Urinary bladder (tissue), 4 donors: ENCODE data around the gene ECM2. TPM values are rescaled to one million over a fixed set of nuclear protein-coding genes. Genes with fewer than 3 reads are reported as not detected.
"Not testable (repeated sequence)": the region's sequence is repeated elsewhere in the genome, so short reads cannot be mapped to it uniquely, and the experiment has no call there.

Experiments
- DNase-seq: peaks from one replicate; pipeline ENCODE4 v3.0.0-alpha.2; 2015; ENCODE audit errors: extremely low spot score
- H3K27ac ChIP-seq: one replicate; pipeline ENCODE4 v1.5.1; 2013; ENCODE audit warnings: low read depth, mild to moderate bottlenecking, moderate library complexity
- H3K36me3 ChIP-seq: one replicate; pipeline ENCODE4 v1.6.1; 2013; ENCODE audit warnings: mild to moderate bottlenecking, moderate library complexity; ENCODE audit not compliant: insufficient read depth
- H3K4me1 ChIP-seq: one replicate; pipeline ENCODE4 v1.6.1; 2013; ENCODE audit warnings: mild to moderate bottlenecking, moderate library complexity; ENCODE audit not compliant: insufficient read depth
- H3K4me3 ChIP-seq: one replicate; pipeline ENCODE4 v1.5.1; 2013; ENCODE audit warnings: low read depth, low read length
- WGBS: extraction: QIAGEN DNeasy Blood & Tissue Kit; methylation state at CpG from one replicate; pipeline ENCODE4 v1.1.7; 2013; 5-methylcytosine and 5-hydroxymethylcytosine counted together
- polyA plus RNA-seq: library from polyadenylated mRNA; stranded (reverse); fragments of 200-250 nt; gene quantifications from one replicate; pipeline ENCODE4 v1.2.3, GENCODE V29; 2013
- total RNA-seq: library from RNA; depleted of rRNA; stranded (reverse); fragments of >200 nt; gene quantifications from one replicate; pipeline ENCODE4 v1.2.3, GENCODE V29; 2014
- donor health status: healthy with polysubstance abuse.
- donor health status: healthy.

ECM2 gene
- 64.1 TPM for total RNA-seq
- polyA plus RNA-seq: 7.1 TPM

- H3K4me3 ChIP-seq: no peak within 1 kb of the TSS
- no peak for DNase-seq
- no peaks in the 10 kb centered on the region for H3K36me3 ChIP-seq
- no peaks in the 10 kb centered on the region for H3K4me1 ChIP-seq
- H3K27ac ChIP-seq: no peak within 1 kb of the TSS
- WGBS: 52% methylated on average over 7 of the region's 7 CpGs
These were observed at the start of gene ECM2 for GRCh38 chr9:92535940-92536850. Gene ECM2, minus strand, starts transcription at chr9:92535990. Its CDS starts 13,124 bp downstream, at chr9:92522866.

DNA sequence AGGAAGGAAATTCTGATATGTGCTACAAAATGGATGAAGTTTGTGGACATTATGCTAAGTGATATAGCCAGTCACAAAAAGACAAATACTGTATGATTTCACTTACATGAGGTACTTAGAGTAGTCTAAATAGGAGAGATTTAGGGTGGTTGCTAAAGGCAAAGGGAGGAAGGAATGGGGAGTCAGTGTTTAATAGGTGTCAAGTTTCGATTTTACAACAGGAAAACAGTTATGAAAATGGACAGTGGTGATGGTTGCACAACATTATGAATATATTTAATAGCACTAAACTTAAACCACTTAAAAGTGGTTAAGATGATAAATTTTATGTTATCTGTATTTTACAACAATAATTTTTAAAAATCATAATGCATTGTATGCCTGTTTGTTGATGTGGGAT lies 40.4 kb upstream of the ECM2 start:
- 74% methylated on average over 1 of the region's 1 CpG for WGBS
- Histone ChIP-seq H3K27ac (no peak overlapping the region), H3K4me3 (no peak overlapping the region), H3K36me3 (no peaks in the 10 kb centered on the region), H3K4me1 (no peaks in the 10 kb centered on the region)
- no peak for DNase-seq

DNA sequence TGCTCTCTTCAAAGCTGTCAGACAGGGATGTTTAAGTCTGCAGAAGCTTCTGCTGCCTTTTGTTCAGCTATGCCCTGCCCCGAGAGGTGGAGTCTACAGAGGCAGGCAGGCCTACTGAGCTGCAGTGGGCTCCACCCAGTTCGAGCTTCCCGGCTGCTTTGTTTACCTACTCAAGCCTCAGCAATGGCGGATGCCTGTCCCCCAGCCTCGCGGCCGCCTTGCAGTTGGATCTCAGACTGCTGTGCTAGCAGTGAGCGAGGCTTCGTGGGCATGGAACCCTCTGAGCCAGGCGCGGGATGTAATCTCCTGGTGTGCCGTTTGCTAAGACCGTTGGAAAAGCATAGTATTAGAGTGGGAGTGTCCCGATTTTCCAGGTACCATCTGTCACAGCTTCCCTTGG lies 37.8 kb upstream of the ECM2 start:
- H3K4me1 ChIP-seq, H3K27ac ChIP-seq, DNase-seq, H3K4me3 ChIP-seq, H3K36me3 ChIP-seq: not testable (repeated sequence)
- whole genome bisulfite sequencing: 96% methylated on average over 14 of the region's 14 CpGs

- H3K4me1 ChIP-seq, H3K36me3 ChIP-seq, H3K27ac ChIP-seq, DNase-seq, H3K4me3 ChIP-seq: not testable (repeated sequence)
- 83% methylated on average over 2 of the region's 2 CpGs for WGBS
These were observed 36.1 kb upstream of the ECM2 start for GRCh38 chr9:92571871-92572270.

DNA sequence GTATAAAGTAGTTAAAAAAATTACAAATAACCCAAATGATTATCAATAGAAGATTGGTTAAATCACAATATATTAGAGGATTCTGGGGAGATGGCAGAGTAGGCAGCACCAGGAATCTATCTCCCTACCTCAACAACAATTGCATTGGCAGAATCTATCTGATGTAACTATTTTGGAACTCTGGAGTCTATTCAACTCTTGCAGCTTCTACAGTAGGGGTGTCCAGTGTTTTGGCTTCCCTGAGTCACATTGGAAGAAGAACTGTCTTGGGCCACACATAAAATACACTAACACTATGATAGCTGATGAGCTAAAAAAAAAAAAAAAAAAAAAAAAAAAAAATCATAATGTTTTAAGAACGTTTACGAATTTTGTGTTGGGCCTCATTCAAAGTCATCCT lies 29.2 kb upstream of the ECM2 start:
- WGBS: 52% methylated on average over 2 of the region's 2 CpGs
- Histone ChIP-seq H3K27ac (no peak overlapping the region), H3K4me1 (no peaks in the 10 kb centered on the region), H3K36me3 (no peaks in the 10 kb centered on the region), H3K4me3 (no peak overlapping the region)
- no peak for DNase-seq

- Histone ChIP-seq H3K4me3 (no peak overlapping the region), H3K36me3 (no peaks in the 10 kb centered on the region), H3K27ac (no peak overlapping the region), H3K4me1 (no peaks in the 10 kb centered on the region)
- no peak for DNase-seq
These were observed 28.7 kb upstream of the ECM2 start for GRCh38 chr9:92564504-92564903.

DNA sequence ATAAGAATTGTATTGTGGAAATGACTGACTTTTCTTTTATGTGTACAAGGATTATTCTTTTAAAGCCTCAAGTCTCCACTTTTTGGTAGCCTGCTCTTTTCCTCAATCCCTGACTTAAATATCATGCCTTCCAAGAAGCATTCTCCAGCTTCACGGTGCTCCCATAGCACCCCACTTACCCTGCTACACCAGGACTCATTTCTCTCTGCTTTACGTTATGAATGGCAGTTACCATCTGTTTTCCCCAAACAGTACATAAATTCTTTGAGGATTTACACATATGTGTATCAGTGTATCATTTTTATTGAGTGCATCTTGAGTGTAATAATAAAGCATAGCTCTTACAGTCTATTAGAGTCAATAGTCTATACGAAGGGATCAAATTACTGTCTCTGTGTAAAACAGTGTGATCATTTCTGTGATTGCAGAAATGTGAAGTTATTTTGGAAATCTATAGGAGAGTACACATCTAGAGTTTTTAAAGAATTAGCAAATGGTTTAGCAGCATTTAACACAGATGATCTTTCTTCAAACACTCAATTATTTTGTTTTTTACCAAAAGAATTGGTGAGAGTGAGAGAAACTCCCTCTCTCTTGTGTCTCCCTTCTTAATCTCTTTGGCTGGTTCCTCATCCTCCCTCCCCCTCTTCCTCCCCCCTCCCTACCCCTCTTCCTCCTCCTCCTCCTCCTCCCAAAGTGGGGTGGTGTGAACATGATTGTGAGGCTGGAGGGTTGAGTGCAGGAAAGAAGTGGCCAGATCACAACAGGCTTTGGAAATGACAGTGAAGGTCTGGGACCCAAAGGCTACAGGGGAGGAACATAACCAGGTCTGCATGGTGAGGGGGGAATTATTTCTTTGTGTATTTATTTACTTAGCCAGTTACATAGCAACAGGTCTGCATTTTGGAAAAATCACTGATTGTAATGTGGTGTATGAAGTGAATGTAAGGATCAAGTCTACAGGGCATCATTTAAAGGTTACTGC lies 27.6 kb upstream of the ECM2 start:
- Histone ChIP-seq H3K27ac (no peak overlapping the region), H3K4me1 (no peaks in the 10 kb centered on the region), H3K4me3 (no peak overlapping the region), H3K36me3 (no peaks in the 10 kb centered on the region)
- 53% methylated on average over 3 of the region's 3 CpGs for WGBS
- DNase-seq: no peak

GRCh38 chr9:92562461-92562967 lies 26.7 kb upstream of the ECM2 start:
- H3K4me1 ChIP-seq: no peaks in the 10 kb centered on the region
- H3K4me3 ChIP-seq: no peak overlapping the region
- no peaks in the 10 kb centered on the region for H3K36me3 ChIP-seq
- H3K27ac ChIP-seq: no peak overlapping the region
- WGBS: 55% methylated on average over 5 of the region's 5 CpGs
- peak; percentile 7 for DNase-seq

GRCh38 chr9:92561374-92562330 lies 25.9 kb upstream of the ECM2 start:
- 87% methylated on average over 5 of the region's 5 CpGs for WGBS
- no peaks in the 10 kb centered on the region for H3K4me1 ChIP-seq
- no peak overlapping the region for H3K27ac ChIP-seq
- DNase-seq: peak; percentile 69
- no peaks in the 10 kb centered on the region for H3K36me3 ChIP-seq
- H3K4me3 ChIP-seq: no peak overlapping the region

DNA sequence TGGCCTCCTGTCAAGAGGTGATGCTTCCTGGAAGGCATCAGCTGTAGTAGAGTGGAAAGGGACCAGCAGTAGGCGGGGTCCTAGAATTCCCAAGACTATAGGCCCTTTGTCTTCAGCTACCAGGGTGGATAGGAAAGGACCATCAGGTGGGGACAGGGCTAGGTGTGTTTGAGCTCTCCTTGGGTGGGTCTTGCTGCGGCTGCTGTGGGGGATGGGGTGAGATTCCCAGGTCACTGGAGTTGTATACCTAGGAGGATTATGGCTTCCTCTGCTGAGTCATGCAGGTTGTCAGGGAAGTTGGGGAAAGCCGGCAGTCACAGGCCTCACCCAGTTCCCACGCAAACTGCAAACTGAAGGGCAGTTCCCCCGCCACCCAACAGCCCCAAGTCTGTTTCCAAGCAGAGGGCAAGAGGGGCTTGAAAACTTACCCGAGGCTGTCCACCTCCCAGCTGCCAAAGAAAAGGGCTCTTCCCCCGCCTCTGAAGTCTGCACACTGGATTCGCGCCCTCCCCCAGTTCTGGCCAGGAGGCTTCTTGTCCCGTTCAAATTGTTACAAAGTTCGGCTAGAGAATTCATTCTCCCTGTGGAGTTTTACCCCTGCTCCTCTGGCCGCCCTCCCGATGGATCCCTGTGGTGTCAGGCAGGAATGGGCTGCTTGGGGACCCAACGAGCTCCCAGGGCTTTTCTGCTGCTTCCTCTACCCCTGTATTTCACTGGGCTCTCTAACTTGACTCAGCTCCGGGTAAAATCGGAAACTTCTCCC lies 23.0 kb upstream of the ECM2 start:
- WGBS: 93% methylated on average over 16 of the region's 16 CpGs
- H3K27ac ChIP-seq: no peak overlapping the region
- DNase-seq: no peak

DNA sequence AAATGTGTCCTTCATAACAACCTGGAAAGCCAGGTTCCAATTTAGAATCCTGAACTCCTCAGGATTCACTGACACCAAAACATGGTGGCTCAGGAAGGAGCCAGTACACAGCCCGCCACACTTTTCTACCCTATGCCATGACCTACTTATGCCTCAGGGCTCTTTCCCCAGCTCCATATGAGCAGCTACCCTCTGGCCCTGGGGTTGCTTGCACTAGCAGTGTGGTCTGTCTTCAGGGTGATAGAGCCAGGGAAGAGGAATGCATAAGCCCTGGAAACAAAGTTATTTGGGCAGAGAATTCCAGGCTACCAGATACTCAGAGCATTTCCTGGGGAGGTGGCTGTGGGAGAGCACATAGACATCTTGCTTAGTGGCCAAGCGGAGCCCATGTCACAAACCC lies 15.0 kb upstream of the ECM2 start:
- no peak overlapping the region for H3K4me3 ChIP-seq
- H3K36me3 ChIP-seq: no peaks in the 10 kb centered on the region
- H3K27ac ChIP-seq: no peak overlapping the region
- no peaks in the 10 kb centered on the region for H3K4me1 ChIP-seq
- WGBS: 96% methylated on average over 2 of the region's 2 CpGs
- DNase-seq: no peak

More for the DNA sequence above, 23.0 kb upstream of the ECM2 start:
- Histone ChIP-seq H3K36me3 (no peaks in the 10 kb centered on the region), H3K4me1 (no peaks in the 10 kb centered on the region), H3K4me3 (no peak overlapping the region)

- no peaks in the 10 kb centered on the region for H3K4me1 ChIP-seq
- WGBS: 93% methylated on average over 3 of the region's 3 CpGs
- no peak overlapping the region for H3K4me3 ChIP-seq
- H3K36me3 ChIP-seq: no peaks in the 10 kb centered on the region
- no peak for DNase-seq
- H3K27ac ChIP-seq: no peak overlapping the region
These were observed 11.6 kb upstream of the ECM2 start for GRCh38 chr9:92547356-92547755.
